Endometrial microvascular endothelial cells (primary cell): ENCODE results near the gene NXT1. TPM values are rescaled to one million over a fixed set of nuclear protein-coding genes. Genes with fewer than 3 reads are reported as not detected.
"Not testable (repeated sequence)": the region's sequence is repeated elsewhere in the genome, so short reads cannot be mapped to it uniquely, and the experiment has no call there.

Experiments
- in situ Hi-C: cut with HindIII; loops from 2 replicates; pipeline ENCODE4 v1.10.0; 2017; ENCODE audit warnings: low sequenced_read_pairs, low pct_unique_long_range_greater_than_20kb; ENCODE audit errors: inconsistent ontology term
- total RNA-seq: library from RNA; depleted of rRNA; stranded (reverse); fragments of >200 nt; gene quantifications from one replicate; pipeline ENCODE4 v1.2.3, GENCODE V29; 2015; ENCODE audit errors: inconsistent ontology term

Gene NXT1
- total RNA-seq, 1 donor from 2014 or later, result 35.5 TPM

DNA sequence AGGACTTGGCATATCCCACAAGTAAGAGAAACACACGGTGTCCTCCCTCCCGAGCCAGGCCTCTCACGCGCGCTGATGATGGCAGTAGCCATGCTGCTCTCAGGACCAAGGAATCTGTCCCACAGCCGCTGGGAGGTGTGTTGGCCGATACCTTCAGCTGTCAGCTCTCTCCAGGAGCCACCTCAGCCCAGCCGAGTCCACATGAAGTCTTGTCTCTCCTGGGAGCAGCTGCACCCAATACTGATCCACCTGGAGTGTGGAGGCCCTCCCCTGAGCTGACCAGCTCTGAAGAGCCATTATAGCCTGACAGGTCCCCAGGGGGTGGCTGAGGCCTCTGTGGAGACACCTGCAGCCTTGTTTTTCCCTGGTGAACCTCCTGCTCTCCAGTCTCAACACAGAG is 23.8 kb upstream of the NXT1 start:
- in situ Hi-C loops, result no loop called here

GRCh38 chr20:23327617-23328333 is 22.8 kb upstream of the NXT1 start:
- in situ Hi-C loops, result no loop called here

GRCh38 chr20:23331450-23332350 is 18.9 kb upstream of the NXT1 start:
- in situ Hi-C loops, result no loop called here

DNA sequence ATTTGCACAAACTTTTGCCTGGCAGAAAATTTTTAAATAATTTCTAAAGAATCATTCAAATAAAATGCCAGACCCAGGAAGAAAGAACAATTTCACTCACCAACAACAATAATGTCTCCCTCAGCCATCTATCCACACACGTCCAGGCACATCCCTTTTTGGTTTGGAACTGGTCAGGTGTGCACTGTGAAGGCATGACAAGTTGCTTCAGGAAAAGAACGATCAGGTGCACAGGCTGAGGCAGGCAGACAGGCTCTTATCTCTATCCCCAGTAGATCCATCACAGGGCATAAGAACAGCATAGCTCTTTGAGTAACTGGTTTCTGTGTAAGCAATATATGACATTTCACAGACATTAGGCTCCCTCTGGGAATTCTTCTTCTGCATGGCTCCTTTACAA is 18.1 kb upstream of the NXT1 start:
- in situ Hi-C loops, result no loop called here

- in situ Hi-C loops, result no loop called here
These were observed 16.5 kb upstream of the NXT1 start for GRCh38 chr20:23334111-23334510.

GRCh38 chr20:23335521-23335920 is 15.1 kb upstream of the NXT1 start:
- in situ Hi-C loops, result no loop called here

- in situ Hi-C loops, result no loop called here
These were observed 14.1 kb upstream of the NXT1 start for GRCh38 chr20:23336476-23336875.

- in situ Hi-C loops, result no loop called here
These were observed 13.3 kb upstream of the NXT1 start for GRCh38 chr20:23337312-23337711.

DNA sequence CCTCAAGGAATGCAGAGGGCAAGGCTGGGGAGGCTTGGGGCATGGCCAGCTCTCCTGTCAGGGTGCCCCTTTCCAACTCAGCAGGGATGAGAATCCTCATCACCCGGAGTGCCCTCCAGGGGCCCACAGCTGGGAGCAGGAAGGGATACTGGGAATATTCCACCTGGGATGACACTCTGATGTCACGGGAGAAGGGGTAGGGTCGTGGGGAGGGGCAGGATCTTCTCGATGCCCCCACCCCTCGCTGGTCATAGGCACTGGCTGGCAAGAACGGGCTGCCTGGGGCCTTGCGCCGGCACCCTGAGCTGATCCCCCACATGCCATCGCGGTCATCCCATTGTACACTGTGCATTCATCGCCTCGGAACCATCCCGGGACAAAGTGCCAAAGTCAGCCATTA is 10.6 kb upstream of the NXT1 start:
- in situ Hi-C loops, result no loop called here

DNA sequence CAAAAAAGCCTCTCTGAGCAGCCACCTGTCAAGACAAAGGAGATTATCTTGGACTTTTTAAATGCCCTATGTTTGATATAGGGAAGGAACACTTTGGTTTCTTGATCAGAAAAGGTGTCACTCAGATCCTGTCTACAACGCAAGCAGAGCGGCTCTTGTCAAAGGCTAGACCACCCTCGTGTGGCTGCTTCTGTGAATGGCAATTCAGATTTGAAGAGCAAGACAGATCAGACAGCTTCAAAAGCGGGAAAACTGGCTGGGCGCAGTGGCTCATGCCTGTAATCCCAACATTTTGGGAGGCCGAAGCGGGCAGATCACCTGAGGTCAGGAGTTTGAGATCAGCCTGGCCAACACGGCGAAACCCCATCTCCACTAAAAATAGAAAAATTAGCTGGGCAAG is 10.1 kb upstream of the NXT1 start:
- in situ Hi-C loops, result no loop called here

DNA sequence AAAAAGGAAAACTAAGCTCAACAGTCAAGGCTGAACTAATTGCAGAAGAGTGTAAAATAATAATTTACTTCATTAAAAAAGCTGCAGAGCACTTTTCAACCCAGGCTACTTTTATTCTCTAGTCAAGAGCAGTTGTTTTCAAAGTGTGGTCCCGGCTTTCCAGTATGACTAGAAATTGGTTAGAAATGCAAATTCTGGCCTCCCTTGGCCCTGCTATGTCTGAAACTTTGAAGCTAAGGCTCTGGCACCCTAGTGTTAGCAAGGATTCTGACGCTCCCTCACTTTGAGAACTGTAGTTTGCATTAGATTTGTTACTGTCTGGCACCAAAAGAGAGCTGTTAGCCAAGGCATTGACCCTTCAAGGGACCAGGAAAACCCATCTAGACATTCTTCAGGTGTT is 9.5 kb upstream of the NXT1 start:
- in situ Hi-C loops, result no loop called here

DNA sequence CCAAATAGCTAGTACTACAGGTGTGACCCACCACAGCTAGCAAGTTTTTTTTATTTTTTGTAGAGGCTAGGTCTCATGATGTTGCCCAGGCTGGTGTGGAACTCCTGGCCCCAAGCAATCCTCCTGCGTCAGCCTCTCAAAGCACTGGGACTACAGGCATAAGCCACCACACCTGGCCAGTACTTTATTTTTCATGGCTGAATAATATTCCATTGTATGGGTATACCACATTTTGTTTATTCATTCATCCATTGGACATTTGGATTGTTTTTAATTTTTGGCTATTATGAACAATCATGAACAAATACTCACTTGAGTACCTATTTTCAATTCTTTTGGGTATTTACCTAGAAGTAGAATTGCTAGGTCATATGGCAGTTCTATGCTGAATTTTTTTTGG is 7.0 kb upstream of the NXT1 start:
- in situ Hi-C loops, result no loop called here

- in situ Hi-C loops, result no loop called here
These were observed 6.3 kb upstream of the NXT1 start for GRCh38 chr20:23344336-23344735.

DNA sequence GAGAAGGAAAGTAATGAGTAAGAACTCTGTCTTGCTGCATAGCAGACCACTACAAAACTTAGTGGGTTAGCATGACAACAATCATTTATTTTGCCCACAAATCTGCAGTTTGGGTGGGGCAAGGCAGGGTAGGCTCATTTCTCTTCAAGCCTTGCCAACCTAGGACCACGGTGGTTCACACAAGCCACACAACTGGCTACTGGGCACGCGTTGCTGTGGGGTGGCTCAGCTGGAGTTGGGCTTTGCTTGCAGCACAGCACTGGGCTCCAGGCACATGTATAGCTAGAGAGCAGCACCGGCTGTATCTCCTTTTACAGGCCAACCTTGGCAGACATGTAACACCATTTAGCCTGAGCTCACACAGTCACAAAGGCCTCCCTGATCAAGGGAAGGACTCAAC is 4.6 kb upstream of the NXT1 start:
- in situ Hi-C loops, result no loop called here

DNA sequence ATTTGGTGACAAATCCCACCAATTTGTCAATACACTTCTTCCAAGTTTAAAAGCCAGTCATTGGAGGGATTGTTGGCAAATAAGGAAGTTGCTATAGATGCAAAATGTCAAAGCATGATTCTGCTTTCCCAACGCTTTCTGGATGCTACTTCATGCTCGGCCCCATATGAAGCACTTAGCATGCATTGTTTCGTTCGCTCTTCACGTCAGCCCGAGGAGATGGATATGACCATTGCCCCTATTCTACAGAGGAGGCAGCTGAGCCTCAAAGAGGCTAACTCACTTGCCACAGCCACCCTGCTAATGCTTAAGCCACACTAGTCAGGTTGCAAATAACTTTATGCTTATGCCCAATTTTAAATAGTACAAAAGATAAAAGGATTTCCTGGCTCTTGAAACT is 2.8 kb upstream of the NXT1 start:
- in situ Hi-C loops, result no loop called here

GRCh38 chr20:23348510-23348909 is 2.1 kb upstream of the NXT1 start:
- in situ Hi-C loops, result not testable (repeated sequence)

GRCh38 chr20:23349338-23350195 is 1.0 kb upstream of the NXT1 start:
- in situ Hi-C loops, result no loop called here

- in situ Hi-C loops, result no loop called here
These were observed 580 bp downstream of the NXT1 start for GRCh38 chr20:23350904-23351838.
